Anterior cingulate cortex (tissue), 58 donors: ENCODE data around the gene PRR15L.

ENCODE experiments used
- DNase-seq, 58 donors: peaks; one replicate each; lab custom pipeline; 2025; lab: John Stamatoyannopoulos, UW

PRR15L gene

DNA sequence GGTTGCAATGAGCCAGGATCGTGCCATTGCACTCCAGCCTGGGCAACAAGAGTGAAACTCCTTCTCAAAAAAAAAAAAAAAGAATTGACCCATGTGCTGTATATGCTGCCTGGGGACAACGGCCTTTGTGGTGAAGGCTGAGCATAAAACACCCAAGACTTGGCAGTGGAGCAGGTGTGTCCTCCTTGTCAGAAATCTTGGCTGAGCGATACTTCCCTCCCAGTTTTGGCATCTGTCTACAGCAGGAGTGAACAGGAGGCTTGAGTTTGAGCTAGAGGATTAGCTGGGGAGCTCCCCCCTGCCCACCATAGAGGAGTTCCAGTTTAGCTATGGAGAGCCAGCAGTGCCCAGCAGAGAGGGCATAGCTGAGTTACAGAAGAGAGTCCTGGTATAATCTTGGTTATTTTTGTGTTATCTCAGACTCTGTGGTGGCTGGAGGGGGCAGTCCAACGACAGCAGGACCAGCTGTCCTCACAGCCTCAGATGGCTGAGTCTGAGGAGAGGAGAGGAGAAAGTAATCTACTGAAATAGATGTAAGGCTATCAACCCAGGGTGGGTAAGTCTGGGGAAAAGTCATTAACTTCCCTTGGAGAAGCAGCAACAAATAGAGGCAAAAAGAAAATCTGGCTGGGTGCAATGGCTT is 43.3 kb downstream of the PRR15L start:
- no peak for DNase-seq

DNA sequence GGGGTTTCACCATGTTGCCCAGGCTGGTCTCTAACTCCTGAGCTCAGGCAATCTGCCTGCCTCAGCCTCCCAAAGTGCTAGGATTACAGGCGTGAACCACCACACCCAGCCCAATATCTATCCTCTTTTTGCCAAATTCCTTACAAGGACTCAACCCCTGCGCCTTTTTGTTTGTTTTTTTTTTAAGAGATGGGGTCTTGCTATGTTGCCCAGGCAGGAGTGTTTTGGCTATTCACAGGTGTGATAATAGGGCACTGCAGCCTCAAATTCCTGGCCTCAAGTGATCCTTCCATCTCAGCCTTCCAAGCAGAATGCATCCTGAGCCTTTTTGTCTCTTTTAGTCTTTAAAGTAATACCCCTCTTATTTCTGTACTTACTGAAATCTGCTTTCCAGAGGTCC is 44.6 kb downstream of the PRR15L start:
- DNase-seq, result no peak

DNA sequence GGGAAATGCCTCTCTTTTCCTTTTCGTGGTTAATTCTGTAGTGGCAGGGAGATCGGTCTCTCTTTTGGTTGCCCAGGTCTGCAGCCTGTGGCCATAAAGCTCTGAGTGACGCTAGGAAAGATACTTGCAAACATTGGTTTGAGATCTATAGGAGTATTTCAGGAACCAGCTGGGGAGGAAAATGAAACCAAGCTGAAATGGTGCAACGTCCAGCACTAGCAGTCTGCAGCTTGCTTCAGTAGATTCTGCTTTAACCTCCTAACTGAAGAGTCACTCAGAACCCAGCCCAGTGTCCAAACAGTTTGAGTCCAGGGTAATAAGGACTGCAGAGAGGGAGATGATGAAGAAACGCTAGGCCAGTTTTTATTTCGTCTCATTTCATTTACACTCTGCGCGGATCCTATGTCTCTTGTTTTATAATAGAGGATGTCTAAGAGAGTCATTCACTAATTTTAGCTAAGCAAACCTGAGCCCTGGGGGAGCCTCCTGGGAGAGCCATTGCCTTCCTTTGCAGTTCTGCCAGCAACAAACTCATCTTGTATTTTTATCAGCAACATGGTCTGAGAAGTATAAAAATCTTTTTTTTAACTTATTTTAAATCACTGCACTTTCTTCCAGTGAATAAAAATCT is 49.6 kb downstream of the PRR15L start:
- DNase-seq, result peak in 4 of 58 donors; percentile 3 to 57 (median 7)

DNA sequence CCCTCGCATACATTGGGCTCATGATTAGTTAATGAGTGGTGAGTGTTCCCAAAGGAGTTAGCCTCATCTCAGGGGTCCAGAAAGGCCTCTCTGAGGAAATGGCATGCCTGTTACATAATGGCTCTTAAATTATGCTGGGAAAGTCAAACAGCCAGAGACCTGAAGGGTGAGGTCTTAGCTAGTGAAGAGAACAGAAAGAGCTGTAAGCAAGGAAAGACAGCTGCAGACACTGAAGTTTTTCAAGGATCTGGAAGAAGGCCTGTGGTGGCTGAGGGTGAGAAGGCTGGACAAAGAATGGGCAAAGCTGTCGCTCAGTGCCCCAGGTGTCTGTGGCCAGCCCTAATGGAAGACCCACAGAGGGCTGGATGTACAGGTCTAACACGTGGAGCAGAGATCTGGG is 51.2 kb downstream of the PRR15L start:
- DNase-seq, result no peak

DNA sequence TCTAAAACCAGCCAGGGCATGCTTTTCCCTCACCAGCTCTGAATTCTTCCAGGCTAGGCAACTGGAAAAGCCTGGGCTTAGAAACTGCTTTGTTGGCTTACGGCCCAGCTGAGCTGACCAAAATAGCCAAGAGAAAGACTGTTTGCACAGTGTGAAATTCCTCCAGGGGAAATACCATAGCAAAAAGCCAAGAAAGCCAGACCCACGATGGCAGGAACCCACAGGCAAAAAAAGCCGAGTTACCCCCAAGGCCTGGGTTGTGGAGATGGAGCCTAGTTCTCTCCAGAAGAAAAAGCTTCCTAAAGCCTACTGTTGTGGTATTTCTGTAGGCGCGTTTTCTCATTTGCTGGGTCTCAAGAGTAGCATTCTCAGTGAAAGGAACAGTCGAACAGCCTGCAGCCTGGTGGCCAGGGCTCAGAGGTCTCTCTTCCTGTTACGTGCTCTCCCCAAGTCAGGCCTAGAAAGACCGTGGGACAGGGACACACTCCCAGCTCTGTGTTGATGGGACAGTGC is 52.4 kb downstream of the PRR15L start:
- DNase-seq, result peak in 55 of 58 donors; percentile 6 to 89 (median 69)

DNA sequence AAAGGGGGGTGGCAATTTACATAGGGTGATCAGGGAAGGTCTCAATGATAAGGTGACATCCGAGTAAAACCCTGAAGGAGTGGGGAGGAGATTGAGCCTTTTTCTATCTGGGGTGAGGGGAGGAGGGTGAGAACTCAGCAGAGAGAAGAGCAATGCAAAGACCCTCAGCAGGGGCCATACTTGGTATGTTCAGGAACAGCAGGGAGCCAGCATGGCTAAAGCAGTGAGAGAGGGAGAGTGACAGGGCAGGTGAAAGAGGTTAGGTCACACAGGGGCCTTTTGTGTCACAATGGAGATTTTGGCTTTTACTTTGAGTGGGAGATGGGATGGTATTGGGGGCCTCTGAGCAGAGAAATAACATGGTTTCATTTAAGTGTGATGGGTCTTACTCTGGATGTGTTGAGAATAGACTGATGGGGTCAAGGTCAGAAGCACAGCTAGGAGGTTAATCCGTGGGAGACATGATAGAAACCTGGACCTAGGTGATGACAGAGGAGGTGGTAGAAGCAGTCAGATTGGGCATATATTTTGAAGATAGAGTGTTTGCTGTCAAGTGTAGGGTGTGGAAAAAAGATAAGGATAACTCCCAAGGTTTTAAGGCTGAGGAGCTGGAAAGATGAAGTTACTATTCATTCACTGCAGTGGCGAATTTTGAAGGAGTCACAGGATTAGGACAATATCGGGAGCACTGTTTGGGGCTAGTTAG is 55.5 kb downstream of the PRR15L start:
- no peak for DNase-seq
